Measurements from ENCODE around the gene USP25. TPM values are rescaled to one million over a fixed set of nuclear protein-coding genes. Genes with fewer than 3 reads are reported as not detected.

The USP25 gene
- polyA plus RNA-seq, 1 donor (not counting 4 experiments of a cell fraction or from before 2014, with no cell fraction given): 17.8 TPM

DNA sequence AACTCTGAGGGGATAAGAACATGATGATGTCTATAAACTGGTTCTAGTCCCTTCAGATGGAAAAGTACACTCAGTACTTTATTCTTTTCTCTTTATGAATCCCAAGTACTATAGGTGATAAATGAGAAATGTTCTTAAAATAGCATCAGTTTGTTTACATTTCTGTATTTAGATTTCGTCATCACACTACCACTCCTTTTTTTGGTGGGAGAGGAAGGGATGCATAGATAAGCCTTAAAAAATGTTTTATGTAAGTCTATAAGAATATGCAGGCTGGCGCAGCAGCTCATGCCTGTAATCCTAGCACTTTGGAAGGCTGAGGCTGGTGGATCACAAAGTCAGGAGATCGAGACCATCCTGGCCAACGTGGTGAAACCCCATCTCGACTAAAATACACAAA, 144.8 kb downstream of the USP25 start:
- DNase-seq (ENCODE audit: low read depth, low spot score): no peak
- no peaks in the 10 kb centered on the region for H3K79me2 ChIP-seq (ENCODE audit: control insufficient read depth, insufficient read depth, low read length)
- no peaks in the 10 kb centered on the region for H3K9me3 ChIP-seq (ENCODE audit: control insufficient read depth, low read depth, low read length)
- peaks cover 6 to 10% of the 10 kb centered on the region in 2 experiments for H3K36me3 ChIP-seq (ENCODE audit: control insufficient read depth in 2 of 2, extremely low read depth in 1 of 2, insufficient read depth in 2 of 2, low read length in 2 of 2)
- FAIRE-seq: no peak
- H3K4me1 ChIP-seq (ENCODE audit: control insufficient read depth, extremely low read depth, insufficient read depth, low read length): no peaks in the 10 kb centered on the region
- H3K4me2 ChIP-seq (ENCODE audit: control insufficient read depth, extremely low read depth, insufficient read depth, low read depth, low read length): no peak overlapping the region
- no peaks in the 10 kb centered on the region for H3K9me1 ChIP-seq (ENCODE audit: control insufficient read depth, extremely low read depth, insufficient read depth, low read length)
- H3K27me3 ChIP-seq (ENCODE audit: control insufficient read depth, extremely low read depth, insufficient read depth, low read length): no peaks in the 10 kb centered on the region
- no peak overlapping the region for H3K27ac ChIP-seq (ENCODE audit: control insufficient read depth, insufficient read depth, low read length)
- dilution Hi-C loops (cut with MboI; ENCODE audit: extremely low pct_ligation_motif_present, low sequenced_read_pairs): no loop called here
- no peak for TF ChIP-seq EZH2 (IDR thresholded peaks at IDR 0.05; ENCODE audit: low read length)
- TF ChIP-seq, protein P1, sequence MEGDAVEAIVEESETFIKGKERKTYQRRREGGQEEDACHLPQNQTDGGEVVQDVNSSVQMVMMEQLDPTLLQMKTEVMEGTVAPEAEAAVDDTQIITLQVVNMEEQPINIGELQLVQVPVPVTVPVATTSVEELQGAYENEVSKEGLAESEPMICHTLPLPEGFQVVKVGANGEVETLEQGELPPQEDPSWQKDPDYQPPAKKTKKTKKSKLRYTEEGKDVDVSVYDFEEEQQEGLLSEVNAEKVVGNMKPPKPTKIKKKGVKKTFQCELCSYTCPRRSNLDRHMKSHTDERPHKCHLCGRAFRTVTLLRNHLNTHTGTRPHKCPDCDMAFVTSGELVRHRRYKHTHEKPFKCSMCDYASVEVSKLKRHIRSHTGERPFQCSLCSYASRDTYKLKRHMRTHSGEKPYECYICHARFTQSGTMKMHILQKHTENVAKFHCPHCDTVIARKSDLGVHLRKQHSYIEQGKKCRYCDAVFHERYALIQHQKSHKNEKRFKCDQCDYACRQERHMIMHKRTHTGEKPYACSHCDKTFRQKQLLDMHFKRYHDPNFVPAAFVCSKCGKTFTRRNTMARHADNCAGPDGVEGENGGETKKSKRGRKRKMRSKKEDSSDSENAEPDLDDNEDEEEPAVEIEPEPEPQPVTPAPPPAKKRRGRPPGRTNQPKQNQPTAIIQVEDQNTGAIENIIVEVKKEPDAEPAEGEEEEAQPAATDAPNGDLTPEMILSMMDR (optimal IDR thresholded peaks at IDR 0.05 in 1 of 3, IDR thresholded peaks at IDR 0.05 in 1 of 3, conservative IDR thresholded peaks at IDR 0.05 in 1 of 3; ENCODE audit: extremely low read depth in 1 of 3, insufficient read depth in 2 of 3, low read length in 3 of 3): no peak
- H3K9ac ChIP-seq (ENCODE audit: control insufficient read depth, extremely low read depth, insufficient read depth, low read length): no peak overlapping the region
- H4K20me1 ChIP-seq (ENCODE audit: control insufficient read depth, extremely low read depth, insufficient read depth, low read length): no peaks in the 10 kb centered on the region
- no peak overlapping the region for H2AFZ ChIP-seq (ENCODE audit: control insufficient read depth, low read length)
- H3K4me3 ChIP-seq (ENCODE audit: control insufficient read depth in 2 of 3, extremely low read depth in 1 of 3, insufficient read depth in 2 of 3, low read depth in 1 of 3, low read length in 3 of 3): no peak overlapping the region

DNA sequence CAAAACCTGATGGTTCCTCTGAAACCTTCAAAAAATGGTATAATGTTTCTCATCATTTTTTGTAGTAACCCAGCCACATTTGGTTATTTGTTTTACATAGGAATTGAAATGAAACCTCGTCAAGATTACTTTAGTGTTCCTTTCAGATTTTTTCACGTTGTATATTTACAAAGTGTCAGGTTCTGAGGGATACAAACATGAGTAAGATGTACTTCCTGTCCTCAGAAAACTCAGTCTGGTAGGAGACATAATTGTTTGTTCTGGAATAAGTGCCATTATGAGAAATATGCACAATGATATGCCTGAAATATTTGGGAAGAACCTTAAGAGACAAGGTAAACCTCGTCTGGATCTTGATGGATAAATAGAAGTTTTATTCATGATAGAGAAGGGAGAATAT, 145.5 kb downstream of the USP25 start:
- no peak overlapping the region for H3K9ac ChIP-seq (ENCODE audit: control insufficient read depth, extremely low read depth, insufficient read depth, low read length)
- peaks cover 6 to 10% of the 10 kb centered on the region in 2 experiments for H3K36me3 ChIP-seq (ENCODE audit: control insufficient read depth in 2 of 2, extremely low read depth in 1 of 2, insufficient read depth in 2 of 2, low read length in 2 of 2)
- H3K79me2 ChIP-seq (ENCODE audit: control insufficient read depth, insufficient read depth, low read length): no peaks in the 10 kb centered on the region
- H3K9me1 ChIP-seq (ENCODE audit: control insufficient read depth, extremely low read depth, insufficient read depth, low read length): no peaks in the 10 kb centered on the region
- H3K27ac ChIP-seq (ENCODE audit: control insufficient read depth, insufficient read depth, low read length): no peak overlapping the region
- DNase-seq (ENCODE audit: low read depth, low spot score) (no peak), FAIRE-seq (no peak)
- dilution Hi-C loops (cut with MboI; ENCODE audit: extremely low pct_ligation_motif_present, low sequenced_read_pairs): no loop called here
- H3K9me3 ChIP-seq (ENCODE audit: control insufficient read depth, low read depth, low read length): no peaks in the 10 kb centered on the region
- no peaks in the 10 kb centered on the region for H3K27me3 ChIP-seq (ENCODE audit: control insufficient read depth, extremely low read depth, insufficient read depth, low read length)
- TF ChIP-seq, protein P1 (optimal IDR thresholded peaks at IDR 0.05 in 1 of 3, IDR thresholded peaks at IDR 0.05 in 1 of 3, conservative IDR thresholded peaks at IDR 0.05 in 1 of 3; ENCODE audit: extremely low read depth in 1 of 3, insufficient read depth in 2 of 3, low read length in 3 of 3): no peak
- no peak for TF ChIP-seq EZH2 (IDR thresholded peaks at IDR 0.05; ENCODE audit: low read length)
- no peak overlapping the region for H3K4me3 ChIP-seq (ENCODE audit: control insufficient read depth in 2 of 3, extremely low read depth in 1 of 3, insufficient read depth in 2 of 3, low read depth in 1 of 3, low read length in 3 of 3)
- no peak overlapping the region for H2AFZ ChIP-seq (ENCODE audit: control insufficient read depth, low read length)
- H3K4me1 ChIP-seq (ENCODE audit: control insufficient read depth, extremely low read depth, insufficient read depth, low read length): no peaks in the 10 kb centered on the region
- no peak overlapping the region for H3K4me2 ChIP-seq (ENCODE audit: control insufficient read depth, extremely low read depth, insufficient read depth, low read depth, low read length)
- no peaks in the 10 kb centered on the region for H4K20me1 ChIP-seq (ENCODE audit: control insufficient read depth, extremely low read depth, insufficient read depth, low read length)
